HL-60 (cell line): ENCODE data around the gene VASN.

Source experiments
- CTCF ChIP-seq: IDR thresholded peaks from one replicate; pipeline ENCODE4 v1.5.1; 2011; ENCODE audit warnings: low read length, control low read depth, inconsistent platforms; ENCODE audit not compliant: insufficient read depth
- POLR2AphosphoS5 ChIP-seq: IDR thresholded peaks from 2 replicates; pipeline ENCODE4 v1.6.1; 2012; ENCODE audit warnings: low read depth
- REST ChIP-seq: IDR thresholded peaks from 2 replicates; pipeline ENCODE4 v1.6.1; 2012; ENCODE audit warnings: low read depth; ENCODE audit not compliant: insufficient replicate concordance

GRCh38 chr16:4375717-4376116 is 4.1 kb downstream of the VASN start:
- TF ChIP-seq CTCF, result no peak
- no peak for TF ChIP-seq REST
- no peak for TF ChIP-seq POLR2AphosphoS5
